K562 (cell line): ENCODE measurements around the gene TRIM23. TPM values are rescaled to one million over a fixed set of nuclear protein-coding genes. Genes with fewer than 3 reads are reported as not detected.

Source experiments
- AFF4 ChIP-seq: sonication (generic); formaldehyde crosslinking; IDR thresholded peaks from 2 replicates; pipeline ENCODE4 v1.8.0; 2023; ENCODE audit warnings: mild to moderate bottlenecking, missing genetic modification reagents
- BRD4 ChIP-seq: fragments of 200-600 bp; sonication (generic); IDR thresholded peaks from 2 replicates; pipeline ENCODE4 v1.6.1; 2017; ENCODE audit warnings: inconsistent platforms
- CUX1 ChIP-seq: fragments of 200-800 bp; sonication (Bioruptor generic); IDR thresholded peaks from 2 replicates; pipeline ENCODE4 v1.6.1; 2016; ENCODE audit warnings: missing genetic modification characterization, missing compliant biosample characterization
- FIP1L1 ChIP-seq: fragments of 200-400 bp; formaldehyde crosslinking; IDR thresholded peaks from 2 replicates; pipeline ENCODE4 v1.6.1; 2018; ENCODE audit warnings: mild to moderate bottlenecking, low read depth, low read length; ENCODE audit not compliant: poor library complexity, severe bottlenecking
- FOXJ3 ChIP-seq: sonication (generic); formaldehyde crosslinking; IDR thresholded peaks from 2 replicates; pipeline ENCODE4 v1.4.0; 2020; ENCODE audit warnings: mild to moderate bottlenecking, missing genetic modification reagents
- MYBL2 ChIP-seq, 2 experiments: fragments of 450-650 bp in 1 of 2; sonication (generic) in 1 of 2; formaldehyde crosslinking in 1 of 2; IDR thresholded peaks; 2 replicates each; pipeline versions ENCODE4 v1.6.1 to v1.8.1; 2017 to 2022; ENCODE audit warnings: borderline replicate concordance in 1 of 2, inconsistent platforms in 1 of 2, low read depth in 1 of 2, mild to moderate bottlenecking in 1 of 2, missing genetic modification reagents in 1 of 2, moderate library complexity in 1 of 2
- NEUROD1 ChIP-seq: fragments of 150-350 bp; IDR thresholded peaks from 2 replicates; pipeline ENCODE4 v1.6.1; 2014; ENCODE audit warnings: borderline replicate concordance, low read length, low read depth; ENCODE audit not compliant: partially characterized antibody
- POLR2AphosphoS2 ChIP-seq: IDR thresholded peaks from 2 replicates; pipeline ENCODE4 v1.6.1; 2012; ENCODE audit warnings: low read length, improper control_type of control experiment
- RNF2 ChIP-seq: sonication (generic); IDR thresholded peaks from 2 replicates; pipeline ENCODE4 v1.6.1; 2016
- TEAD1 ChIP-seq, 2 experiments: fragments of 450-650 bp in 1 of 2; sonication (generic) in 1 of 2; formaldehyde crosslinking; IDR thresholded peaks; 2 replicates each; pipeline versions ENCODE4 v1.4.0 to v1.8.0; 2020 to 2022; ENCODE audit warnings: mild to moderate bottlenecking in 2 of 2, missing genetic modification reagents in 1 of 2
- ZNF280B ChIP-seq: fragments of 250-450 bp; sonication (Bioruptor Pico); IDR thresholded peaks from 2 replicates; pipeline ENCODE4 v1.5.1; 2021; ENCODE audit warnings: mild to moderate bottlenecking
- polyA plus RNA-seq, 8 experiments: library from polyadenylated mRNA; depleted of rRNA in 4 of 8; stranded (reverse) in 5 of 8; unstranded in 3 of 8; fragments of >200 nt; fragmentation: Nextera tagmentation in 2 of 8; fragmentation: Illumina TruSeq in 1 of 8; extraction: Ambion mirVana in 2 of 8; extraction: Trizol in 1 of 8; gene quantifications; 2 replicates each; pipeline versions ENCODE4 v1.2.1 to v1.2.3, GENCODE V29; 2011 to 2014; ENCODE audit warnings: inconsistent platforms in 1 of 8, missing spikeins in 1 of 8
- total RNA-seq, 7 experiments: library from RNA; depleted of rRNA in 6 of 7; stranded (reverse); fragments of >200 nt in 6 of 7; fragmentation: Illumina TruSeq in 2 of 7; extraction: Trizol in 2 of 7; gene quantifications; 2 replicates each; pipeline versions ENCODE4 v1.2.1 to v1.2.3, GENCODE V29; 2011 to 2021; ENCODE audit warnings: low replicate concordance in 1 of 7

The TRIM23 gene
- total and polyA plus RNA-seq, 9 of the 15 experiments (the other 6 are each of a cell fraction or from before 2014, with no cell fraction given) = 2.4 to 8.5 (median 4.9) TPM

- TF ChIP-seq FOXJ3 = no peak
- TF ChIP-seq CUX1 = no peak
- TF ChIP-seq NEUROD1 = no peak
- TF ChIP-seq AFF4 (CRISPR knock-in tag) = peak; percentile 54; the same call in 1 of the 2 replicates
- TF ChIP-seq TEAD1 (CRISPR knock-in tag; IDR thresholded peaks at IDR 0.05) = peak in 1 of 2 experiments; percentile 36; a peak in 1 of 4 replicates
- no peak; the same call in 1 of the 2 replicates for TF ChIP-seq RNF2
- TF ChIP-seq BRD4 = no peak
- TF ChIP-seq POLR2AphosphoS2 = no peak
- TF ChIP-seq MYBL2 (IDR thresholded peaks at IDR 0.05; ENCODE audit: low read depth) = peak; percentile 48; the same call in 1 of the 2 replicates
- no peak for TF ChIP-seq MYBL2 (CRISPR knock-in tag; IDR thresholded peaks at IDR 0.05; ENCODE audit: borderline replicate concordance)
- TF ChIP-seq ZNF280B (CRISPR knock-in tag) = no peak
- TF ChIP-seq FIP1L1 = no peak
Observed at GRCh38 chr5:65624571-65625555, 730 bp upstream of the TRIM23 start, which contains the start of the genes SHLD3 and TRAPPC13 (continued).
